Fibroblast of skin of scalp (primary cell): ENCODE results near the gene RIC3.

Experiments used
- DNase-seq: peaks from one replicate; pipeline ENCODE4 v3.0.0-alpha.2; 2013

Gene RIC3

DNA sequence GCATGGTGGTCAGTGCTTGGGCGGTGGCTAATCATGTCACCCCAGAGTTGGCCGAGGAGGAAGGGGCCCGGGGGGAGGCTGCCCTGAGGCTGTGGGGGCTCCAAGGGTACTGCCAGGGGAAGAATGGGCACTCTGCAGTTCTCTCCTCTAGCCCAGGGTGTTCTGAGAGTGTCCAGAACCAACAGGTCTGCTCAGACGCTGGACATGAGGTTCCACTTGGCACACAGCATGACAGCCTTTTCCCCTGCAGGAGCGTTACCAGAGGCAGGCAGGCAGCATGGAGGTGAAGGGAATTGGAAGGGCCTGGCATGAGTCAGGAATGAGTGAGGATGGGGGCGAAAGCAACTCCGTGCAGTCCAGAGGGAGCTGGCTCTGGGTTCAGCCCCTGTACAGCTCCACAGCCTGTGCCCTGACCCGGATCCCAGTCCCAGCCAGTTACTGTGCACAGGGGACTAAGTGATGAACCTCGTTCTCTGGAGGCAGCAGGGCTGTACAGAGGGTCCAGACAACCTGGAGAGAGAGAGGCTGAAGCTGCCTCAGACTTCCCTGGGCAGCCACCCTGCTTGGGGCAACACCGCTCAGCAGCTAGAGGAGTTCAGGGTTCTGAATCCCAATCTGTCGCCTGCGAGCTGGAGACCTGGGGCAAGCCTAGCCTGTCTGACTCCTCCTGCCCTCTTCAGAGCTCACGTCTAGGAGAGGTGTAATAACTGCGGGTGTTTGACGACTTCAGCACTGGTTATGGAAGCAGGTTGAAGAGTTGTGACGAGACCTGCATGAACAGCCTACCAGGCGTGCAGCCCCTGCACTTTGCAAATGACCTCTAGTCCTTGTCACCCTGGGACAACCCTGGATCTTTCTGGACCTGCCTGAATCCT is 102.6 kb downstream of the RIC3 start:
- DNase-seq = no peak

DNA sequence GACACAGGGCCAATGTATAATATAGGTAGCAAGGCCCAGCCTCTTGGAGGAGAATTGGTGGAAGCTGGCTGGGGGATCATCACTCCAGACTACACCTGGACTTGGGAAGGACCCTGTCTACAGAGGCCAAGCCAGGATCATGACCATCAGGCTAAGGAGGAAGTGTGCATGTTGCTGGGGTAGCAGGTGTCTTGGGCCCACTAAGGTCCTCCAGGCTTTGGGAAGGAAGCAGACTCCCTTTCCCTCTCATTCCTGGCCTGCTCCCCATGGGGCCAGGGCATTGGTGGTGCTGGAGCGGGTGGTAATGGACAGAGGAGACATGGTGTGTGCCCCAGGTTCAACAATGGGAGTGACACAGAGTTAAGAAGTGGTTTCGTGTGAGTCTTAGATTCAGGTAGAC is 103.8 kb downstream of the RIC3 start:
- DNase-seq = no peak

- peak; percentile 43 for DNase-seq
Observed at GRCh38 chr11:8063324-8063723, 105.5 kb downstream of the RIC3 start.

- DNase-seq = no peak
Observed at GRCh38 chr11:8062781-8063257, 106.0 kb downstream of the RIC3 start.

- DNase-seq = no peak
Observed at GRCh38 chr11:8061555-8062428, 107.0 kb downstream of the RIC3 start.

GRCh38 chr11:8060801-8061554 is 107.8 kb downstream of the RIC3 start:
- DNase-seq = peak; percentile 33

GRCh38 chr11:8060146-8060719 is 108.6 kb downstream of the RIC3 start:
- DNase-seq = no peak

- DNase-seq = no peak
Observed at GRCh38 chr11:8059571-8060011, 109.2 kb downstream of the RIC3 start.

- DNase-seq = no peak
Observed at GRCh38 chr11:8059030-8059429, 109.8 kb downstream of the RIC3 start.

- DNase-seq = no peak
Observed at GRCh38 chr11:8058216-8058615, 110.6 kb downstream of the RIC3 start.

GRCh38 chr11:8056810-8057463 is 111.9 kb downstream of the RIC3 start:
- no peak for DNase-seq
